Forelimb muscle (tissue), 1 donor: ENCODE measurements around the gene CDCA7L. TPM values are rescaled to one million over a fixed set of nuclear protein-coding genes. Genes with fewer than 3 reads are reported as not detected.
"Not testable (repeated sequence)": the region's sequence is repeated elsewhere in the genome, so short reads cannot be mapped to it uniquely, and the experiment has no call there.

Experiments
- DNase-seq: peaks from one replicate; pipeline ENCODE4 v3.0.0-alpha.2; 2013; ENCODE audit warnings: low read depth
- polyA plus RNA-seq: library from polyadenylated mRNA; unstranded; fragments of 120-200 nt; gene quantifications from one replicate; pipeline ENCODE4 v1.2.1, GENCODE V29; 2013; ENCODE audit not compliant: insufficient read length

Gene CDCA7L
- polyA plus RNA-seq, 1 donor, result 15.7 TPM

DNA sequence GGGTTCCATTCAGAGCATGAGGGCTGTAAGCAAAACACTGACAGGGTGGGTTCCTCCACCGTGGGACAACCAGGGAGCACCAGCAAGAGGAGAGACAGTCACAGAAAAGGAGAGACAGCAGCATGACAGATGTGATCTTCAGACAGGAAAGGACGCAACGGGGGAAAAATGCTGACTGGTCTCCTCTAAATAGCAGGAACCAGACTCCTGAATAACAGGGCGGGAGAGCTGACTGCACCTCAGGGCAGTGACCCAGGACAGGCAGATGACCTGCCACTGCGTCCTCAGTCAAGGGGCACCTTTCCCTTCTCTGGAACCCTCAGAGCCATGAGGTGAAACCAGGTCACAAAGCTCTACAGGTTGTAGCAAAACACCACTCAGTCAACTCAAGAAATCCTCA is 37.0 kb downstream of the CDCA7L start:
- DNase-seq, result no peak

DNA sequence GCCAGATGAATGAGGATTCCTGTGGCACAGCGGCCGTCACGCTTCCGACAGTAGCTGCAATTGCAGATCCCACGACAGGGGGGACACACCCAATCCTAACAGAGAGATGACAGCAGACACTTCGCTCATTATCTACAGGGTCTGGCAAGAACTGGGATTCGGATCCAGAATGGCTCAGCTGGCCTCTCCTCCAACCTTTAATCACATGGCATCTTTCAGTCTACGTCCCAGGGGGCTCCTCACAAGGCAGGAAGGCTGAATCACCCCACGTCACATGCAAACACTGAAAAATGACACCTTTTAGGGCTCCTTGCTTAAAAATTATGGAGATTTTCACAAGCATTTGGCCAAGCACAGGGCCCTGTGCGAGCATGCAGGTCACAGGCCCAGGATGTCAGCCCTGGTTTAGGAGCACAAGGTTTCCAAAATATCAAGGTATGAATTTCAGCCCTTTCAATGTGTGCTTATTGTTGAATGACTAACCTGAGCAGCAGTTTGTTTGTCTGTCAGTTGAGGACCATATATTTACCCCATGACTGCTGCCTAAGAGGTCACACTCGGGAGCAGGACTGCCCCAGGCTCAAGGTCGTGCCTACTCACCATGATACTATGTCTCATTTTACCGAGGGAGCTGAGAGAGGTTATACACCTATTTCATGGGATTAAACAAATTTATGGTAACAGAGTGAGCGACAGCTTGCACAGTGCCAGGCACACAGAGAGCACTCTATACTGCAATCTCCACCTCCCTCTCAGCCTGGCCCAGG is 42.5 kb downstream of the CDCA7L start:
- no peak for DNase-seq

DNA sequence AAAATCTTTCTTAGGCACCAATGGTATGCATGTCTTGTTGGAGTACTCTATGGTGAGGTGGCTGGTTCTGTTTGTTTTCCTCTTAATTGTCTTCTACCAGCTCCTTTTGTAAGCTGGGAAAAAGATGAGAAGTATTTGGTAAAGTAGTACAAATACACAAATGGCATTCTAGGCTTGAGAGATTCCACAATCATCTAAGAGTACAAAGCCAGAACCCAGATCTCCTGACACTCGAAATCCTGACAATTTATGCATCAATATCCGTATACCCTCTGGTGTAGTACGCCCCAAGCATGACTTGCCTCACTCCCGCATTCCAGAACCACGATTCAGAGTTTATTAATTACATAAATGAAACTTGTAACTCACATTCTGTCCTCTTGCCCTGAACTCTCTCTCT is 43.5 kb downstream of the CDCA7L start:
- DNase-seq, result no peak

DNA sequence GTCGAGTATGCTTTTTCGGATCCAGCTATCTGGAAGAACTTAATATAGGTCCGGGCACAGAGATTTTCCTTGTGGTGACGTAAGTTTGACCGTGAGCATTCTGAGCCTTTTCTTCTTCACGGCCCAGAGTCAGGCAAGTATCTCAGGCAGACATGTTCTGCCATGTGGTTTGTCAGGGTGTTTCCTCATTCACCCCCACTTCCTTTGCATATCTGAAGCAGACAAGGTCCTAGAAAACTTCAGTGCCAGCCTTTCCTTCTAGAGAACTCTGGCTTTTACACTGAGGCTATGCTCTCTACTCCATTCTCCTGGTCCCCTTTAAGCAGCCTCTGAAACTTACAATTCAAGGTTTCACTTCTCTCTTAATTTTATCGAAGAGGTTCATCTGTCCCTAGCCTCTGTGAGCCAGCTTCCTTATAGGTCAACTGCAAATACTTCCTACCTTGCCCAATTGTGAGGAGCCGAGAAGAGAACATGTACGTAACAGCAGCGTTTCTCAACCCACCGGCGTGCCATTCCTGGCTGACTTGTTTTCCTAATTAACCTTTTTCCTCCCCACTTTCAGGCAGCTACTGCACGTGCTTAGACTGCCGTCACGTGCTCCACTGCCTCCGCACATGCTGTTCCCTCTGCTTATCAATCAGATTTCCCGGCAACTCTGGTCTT is 47.3 kb downstream of the CDCA7L start:
- no peak for DNase-seq

DNA sequence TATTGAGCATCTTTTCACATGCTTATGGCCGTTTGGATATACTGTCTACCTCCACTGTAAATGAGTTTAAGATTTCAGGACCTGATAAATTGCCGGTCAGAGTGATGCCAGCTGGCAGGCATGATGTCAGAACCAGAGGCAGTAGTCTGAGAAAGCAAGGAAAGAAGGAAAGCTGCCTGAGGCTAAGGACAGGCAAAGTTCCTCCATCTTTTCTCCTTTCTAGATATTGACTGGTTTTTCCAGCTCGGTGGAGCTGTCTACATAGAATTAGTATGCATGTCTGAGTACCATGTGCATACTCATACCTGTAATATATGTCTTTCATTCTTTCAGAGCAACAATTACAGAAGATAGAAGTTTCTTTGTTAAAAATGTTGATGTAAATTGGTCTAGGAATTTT is 52.3 kb downstream of the CDCA7L start:
- DNase-seq, result no peak

DNA sequence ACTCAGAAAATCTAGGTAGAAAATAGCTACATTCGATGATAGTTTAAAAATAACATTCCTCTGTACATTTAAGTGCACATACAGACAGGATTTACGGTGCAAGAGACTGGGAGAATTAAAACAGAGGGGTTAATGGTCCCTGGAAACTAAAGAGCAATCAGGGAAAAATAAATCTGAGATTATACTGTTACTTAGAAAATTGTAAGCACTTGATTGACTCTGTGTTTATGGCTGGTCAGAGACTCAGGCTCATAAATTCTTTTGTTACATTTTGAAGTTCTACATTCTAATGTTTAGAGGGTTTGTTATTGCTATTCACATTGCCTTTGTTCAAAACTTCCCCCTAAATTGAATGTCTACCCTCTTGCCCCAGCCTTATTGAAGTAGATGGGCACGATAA is 54.4 kb downstream of the CDCA7L start:
- DNase-seq, result no peak

DNA sequence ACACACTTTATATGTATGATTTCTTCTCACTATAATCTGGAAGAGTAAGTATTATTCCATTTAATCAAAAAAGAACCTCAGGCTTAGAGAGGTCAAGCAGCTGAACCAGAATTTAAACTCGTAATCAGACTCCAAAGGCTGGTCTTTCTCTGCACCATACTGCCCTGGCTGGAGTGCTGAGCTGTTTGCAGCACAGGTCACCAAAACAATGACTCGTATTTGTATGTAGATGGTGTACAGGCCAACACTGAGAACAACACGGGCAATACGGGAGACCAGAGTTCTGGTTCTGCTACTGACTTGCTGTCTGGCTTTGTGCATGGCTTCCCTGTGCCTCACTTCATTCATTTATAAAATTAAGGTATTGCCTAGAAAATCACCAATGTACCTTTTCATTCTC is 57.9 kb downstream of the CDCA7L start:
- DNase-seq, result no peak

DNA sequence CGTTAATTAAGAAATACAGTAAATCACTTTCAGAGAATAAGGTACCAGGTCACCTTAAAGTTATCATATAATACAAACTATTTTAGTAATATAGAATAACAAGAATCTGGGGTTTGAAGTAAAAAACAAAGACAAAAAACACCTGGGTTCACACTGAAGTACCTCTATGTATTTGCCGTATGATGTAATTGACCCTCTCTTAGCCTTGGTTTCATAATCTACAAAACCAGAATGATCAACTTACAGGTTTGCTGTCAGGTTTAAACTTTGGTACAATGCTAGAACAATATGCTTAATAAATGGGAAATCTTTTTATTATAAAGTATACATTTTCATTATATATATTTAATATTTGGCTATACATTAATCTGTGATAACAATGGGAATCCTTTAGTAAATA is 58.3 kb downstream of the CDCA7L start:
- DNase-seq, result no peak

DNA sequence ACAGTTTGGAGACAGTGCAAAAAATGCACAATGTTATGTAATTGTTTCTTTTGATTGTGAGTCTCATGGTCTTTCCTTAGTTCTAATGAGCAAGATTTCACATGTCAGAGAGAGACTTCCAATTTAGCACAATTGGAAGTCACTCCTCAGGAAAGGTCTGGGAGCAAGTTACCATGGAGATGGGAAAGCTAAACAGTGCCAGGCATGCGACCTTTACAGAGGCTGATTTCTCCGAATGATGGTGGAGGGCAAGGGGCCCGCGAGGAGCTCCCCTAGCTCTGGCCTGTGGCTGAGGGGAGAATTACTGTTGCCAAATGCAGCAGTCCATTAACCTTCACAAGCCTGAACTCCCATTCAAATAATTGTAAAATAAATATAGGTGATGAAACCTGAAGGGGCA is 59.3 kb downstream of the CDCA7L start:
- DNase-seq, result no peak

DNA sequence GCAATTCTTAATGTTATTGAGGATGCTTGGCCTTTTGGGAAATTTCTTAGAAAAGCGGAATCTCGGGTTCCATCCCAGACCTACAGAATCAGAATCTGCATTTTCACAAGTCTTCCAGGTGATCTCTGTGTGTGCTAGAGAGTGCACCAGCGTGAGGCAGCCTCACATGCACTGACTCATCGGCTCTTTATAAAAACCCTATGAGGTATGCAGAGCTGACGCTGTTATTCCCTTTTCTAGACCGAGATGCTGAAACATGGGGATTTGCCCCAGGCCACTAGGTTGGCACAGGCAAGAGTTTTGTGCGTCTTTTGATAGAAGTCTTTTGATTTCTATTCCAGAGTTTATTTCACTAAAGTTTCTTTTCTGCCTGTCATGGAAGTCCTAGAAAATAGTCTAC is 61.2 kb downstream of the CDCA7L start:
- DNase-seq, result no peak

DNA sequence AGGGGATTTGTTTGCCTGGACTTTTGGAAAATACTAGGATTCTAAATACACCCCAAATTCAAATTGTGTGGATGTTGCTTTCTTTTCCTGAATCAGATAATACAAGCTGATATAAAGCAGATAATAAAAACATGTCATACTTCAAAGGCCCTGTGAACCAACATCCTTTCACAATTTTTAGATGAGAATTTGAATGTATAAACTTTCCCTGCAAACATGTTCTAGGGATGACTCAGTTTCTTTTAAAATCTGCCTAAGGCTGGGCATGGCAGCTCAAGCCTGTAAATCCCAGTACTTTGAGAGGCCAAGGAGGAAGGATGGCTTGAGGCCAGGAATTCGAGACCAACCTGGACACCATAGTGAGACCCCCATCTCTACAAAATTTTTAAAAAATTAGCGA is 62.2 kb downstream of the CDCA7L start:
- DNase-seq, result not testable (repeated sequence)

DNA sequence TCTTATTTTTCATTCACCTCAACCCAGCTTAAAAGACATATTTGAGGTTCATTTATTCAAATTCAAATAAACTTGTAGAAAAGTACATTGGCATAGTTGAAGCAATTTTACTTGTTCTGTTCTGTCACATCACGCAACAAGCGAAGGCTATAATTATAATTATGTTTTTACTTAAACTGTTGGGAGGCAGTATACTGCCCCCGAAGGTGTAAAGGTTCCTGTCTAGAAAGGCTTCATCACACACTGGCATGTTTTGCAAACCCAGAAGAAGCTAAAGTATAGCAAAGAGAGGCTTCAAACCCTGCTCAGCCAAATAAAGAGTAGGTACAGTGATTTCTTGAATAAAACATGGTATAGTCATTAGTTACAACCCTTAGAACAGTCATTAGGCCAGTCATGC is 62.6 kb downstream of the CDCA7L start:
- DNase-seq, result no peak

DNA sequence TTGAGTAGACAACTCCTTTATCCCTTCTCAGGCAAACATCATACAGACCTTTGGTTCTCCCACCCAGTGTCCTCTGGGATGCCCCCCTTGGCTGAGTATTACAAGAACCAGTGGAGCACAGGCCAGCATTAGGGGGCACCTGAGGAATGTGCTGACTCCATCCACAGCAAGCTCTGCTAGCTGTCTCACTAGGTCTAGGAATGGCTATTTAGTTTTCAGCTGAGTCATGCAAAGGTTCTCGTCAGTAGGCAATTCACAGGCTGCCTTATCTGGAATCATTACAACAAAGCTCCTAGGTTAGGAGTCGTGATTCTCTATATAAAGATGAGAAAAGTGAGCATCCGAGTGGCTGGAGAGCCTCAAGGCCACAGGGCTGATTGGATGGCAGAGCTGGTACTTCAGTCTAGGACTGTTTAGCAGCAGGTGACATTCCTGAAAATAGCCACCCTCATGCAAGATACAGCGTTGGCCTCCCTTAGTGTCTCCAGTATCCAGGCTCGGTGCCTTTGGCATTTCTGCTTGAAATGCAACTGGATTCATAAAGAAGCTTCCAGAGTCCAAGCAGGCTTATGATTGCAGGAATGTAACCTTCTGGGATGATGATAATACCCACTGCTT is 75.8 kb downstream of the CDCA7L start:
- DNase-seq, result no peak

DNA sequence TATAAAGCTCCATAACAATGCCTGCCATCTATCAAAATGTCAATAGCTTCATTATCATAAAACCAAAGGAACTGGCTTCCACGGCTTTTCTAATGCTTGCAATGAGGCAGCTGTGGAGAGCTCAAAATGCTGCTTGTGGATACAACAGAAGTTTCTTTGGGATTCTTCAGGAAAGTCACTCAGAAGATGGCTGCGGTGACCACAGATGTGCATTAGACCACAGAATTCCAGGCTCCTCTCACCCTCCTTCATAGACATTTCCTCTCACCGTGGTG is 77.2 kb downstream of the CDCA7L start:
- no peak for DNase-seq

DNA sequence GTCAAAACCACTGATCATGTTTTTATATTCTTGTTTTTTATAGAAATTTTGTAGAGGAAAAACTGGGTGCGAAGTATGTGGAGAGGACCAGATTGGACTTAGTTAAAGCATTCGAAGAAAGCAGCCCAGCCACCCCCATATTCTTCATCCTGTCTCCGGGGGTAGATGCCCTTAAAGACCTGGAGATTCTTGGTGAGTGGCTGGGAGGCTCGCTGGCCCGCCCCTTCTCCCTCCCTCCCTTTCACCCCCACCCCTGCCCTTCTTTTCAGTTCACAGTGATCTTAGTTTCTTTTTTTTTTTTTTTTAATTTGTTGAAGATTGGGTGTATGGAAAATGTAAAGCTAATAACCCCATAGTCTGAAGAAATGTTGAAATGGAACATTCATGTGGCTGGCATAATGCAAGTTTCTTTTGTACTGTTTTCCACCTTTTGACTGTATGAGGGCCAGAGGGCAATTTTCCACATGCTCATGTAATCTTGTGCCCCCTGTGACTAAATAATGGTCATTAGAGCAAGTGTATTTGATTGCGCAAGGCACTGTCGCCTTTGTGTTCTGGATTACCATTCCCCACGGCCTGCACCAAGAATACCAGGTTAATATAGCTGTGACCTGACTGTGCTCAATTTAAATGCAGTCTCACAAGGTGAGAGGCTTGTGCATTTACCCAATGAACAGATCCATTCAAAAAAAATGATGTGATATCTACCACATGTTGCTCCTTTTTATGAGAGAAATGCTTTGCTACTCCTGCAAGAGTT is 77.7 kb downstream of the CDCA7L start:
- no peak for DNase-seq

DNA sequence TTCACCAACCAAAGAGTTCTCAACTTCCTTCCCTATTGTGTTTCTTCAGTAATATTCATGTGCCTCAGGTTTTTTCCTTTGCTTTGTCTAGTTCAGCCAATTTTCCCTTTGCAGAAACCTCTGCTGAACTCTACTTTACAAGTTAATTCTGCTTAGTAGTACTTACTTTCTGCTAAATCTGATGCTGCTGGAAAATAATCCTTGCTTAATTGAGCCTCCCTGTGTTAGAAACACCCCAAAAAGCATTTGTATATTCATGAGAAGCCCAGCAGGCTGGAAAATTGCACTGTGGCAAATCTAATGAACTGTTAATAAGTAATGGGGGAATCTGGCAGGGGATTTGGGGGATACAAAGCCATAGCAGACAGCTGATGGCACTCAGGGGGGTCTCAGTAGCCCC is 78.5 kb downstream of the CDCA7L start:
- DNase-seq, result no peak

DNA sequence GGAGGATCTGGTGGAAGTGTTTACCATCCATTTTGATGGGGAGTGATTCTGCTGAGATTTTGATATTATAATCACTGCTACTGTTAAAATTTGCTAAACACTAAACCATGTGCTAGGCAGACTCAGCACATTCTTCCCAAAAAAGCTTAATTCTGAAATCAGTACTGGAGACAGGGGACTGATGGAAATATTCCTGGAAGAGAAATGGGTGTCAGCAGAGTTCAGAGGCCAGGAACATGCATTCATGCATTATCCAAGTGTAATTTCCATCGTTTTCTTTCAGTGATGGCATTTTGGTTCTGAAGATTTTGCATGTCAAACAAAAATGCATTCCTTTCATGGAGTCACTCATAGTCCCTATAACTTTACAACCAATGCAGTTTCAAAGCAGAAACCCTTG is 79.0 kb downstream of the CDCA7L start:
- DNase-seq, result no peak

DNA sequence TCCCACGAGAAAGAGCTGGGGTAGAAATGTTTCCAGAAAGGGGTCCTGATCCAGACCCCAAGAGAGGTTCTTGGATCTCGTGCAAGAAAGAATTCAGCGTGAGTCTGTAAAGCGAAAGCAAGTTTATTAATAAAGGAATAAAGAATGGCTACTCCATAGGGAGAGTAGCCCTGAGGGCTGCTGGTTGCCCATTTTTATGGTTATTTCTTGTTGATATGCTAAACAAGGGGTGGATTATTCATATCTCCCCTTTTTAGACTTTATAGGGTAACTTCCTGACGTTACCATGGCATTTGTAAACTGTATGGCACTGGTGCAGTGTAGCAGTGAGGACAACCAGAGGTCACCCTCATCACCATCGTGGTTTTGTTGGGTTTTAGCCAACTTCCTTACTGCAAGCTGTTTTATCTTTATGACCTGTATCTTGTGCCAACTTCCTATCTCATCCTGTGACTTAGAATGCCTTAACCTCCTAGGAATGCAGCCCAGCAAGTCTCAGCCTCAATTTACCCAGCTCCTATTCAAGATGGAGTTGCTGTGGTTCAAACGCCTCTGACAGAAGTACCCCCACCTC is 80.0 kb downstream of the CDCA7L start:
- not testable (repeated sequence) for DNase-seq

DNA sequence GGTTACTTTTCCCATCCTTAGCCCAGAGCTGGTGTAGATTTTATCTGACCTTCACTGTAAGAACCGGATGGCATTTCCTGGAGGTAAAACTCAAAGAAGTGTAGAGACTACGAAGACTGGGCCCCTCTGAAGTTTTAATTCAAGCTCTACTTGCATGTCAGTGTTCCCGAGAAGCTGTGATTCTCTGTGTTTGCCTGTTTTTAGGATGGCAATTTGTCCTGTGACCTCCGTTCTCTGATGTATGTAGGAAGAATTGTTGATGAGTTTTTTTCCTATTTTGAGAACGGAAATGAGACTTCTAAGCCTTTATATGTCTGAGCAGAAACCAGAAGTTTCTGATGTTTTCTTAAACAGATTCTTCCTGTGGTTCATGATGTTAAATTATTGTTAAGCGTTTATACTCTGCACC is 94.1 kb downstream of the CDCA7L start:
- DNase-seq, result no peak
